Smooth muscle cell (in vitro differentiated cells): ENCODE measurements around the gene NPHP4. TPM values are rescaled to one million over a fixed set of nuclear protein-coding genes. Genes with fewer than 3 reads are reported as not detected.

Experiments
- DNase-seq: peaks from one replicate; lab custom pipeline; 2025; ENCODE audit not compliant: unreplicated experiment; lab: John Stamatoyannopoulos, UW
- H2AFZ ChIP-seq: fragments of 200-600 bp; sonication (generic); 2 replicates; pipeline ENCODE4 v1.6.0; 2016; ENCODE audit warnings: antibody characterized with exemption, low read depth, mild to moderate bottlenecking
- H3F3A ChIP-seq: fragments of 200-600 bp; sonication (generic); 2 replicates; pipeline ENCODE4 v1.6.0; 2017; ENCODE audit warnings: antibody characterized with exemption, low read depth
- H3K27ac ChIP-seq: fragments of 200-600 bp; sonication (generic); 2 replicates; pipeline ENCODE4 v1.5.1; 2016; ENCODE audit warnings: low read depth, mild to moderate bottlenecking
- H3K27me3 ChIP-seq: fragments of 200-600 bp; sonication (generic); 2 replicates; pipeline ENCODE4 v1.6.1; 2016; ENCODE audit warnings: low read depth, mild to moderate bottlenecking
- H3K36me3 ChIP-seq: fragments of 200-600 bp; sonication (generic); 2 replicates; pipeline ENCODE4 v1.5.1; 2016; ENCODE audit warnings: low read depth
- H3K4me1 ChIP-seq: fragments of 200-600 bp; sonication (generic); 2 replicates; pipeline ENCODE4 v1.5.1; 2016; ENCODE audit warnings: low read depth
- H3K4me2 ChIP-seq: fragments of 200-600 bp; sonication (generic); 2 replicates; pipeline ENCODE4 v1.6.0; 2016; ENCODE audit warnings: mild to moderate bottlenecking
- H3K4me3 ChIP-seq: fragments of 200-600 bp; sonication (generic); 2 replicates; pipeline ENCODE4 v1.5.1; 2016; ENCODE audit warnings: mild to moderate bottlenecking
- H3K79me2 ChIP-seq: fragments of 200-600 bp; sonication (generic); 2 replicates; pipeline ENCODE4 v1.6.0; 2016; ENCODE audit warnings: low read depth, mild to moderate bottlenecking
- H3K9ac ChIP-seq: fragments of 200-600 bp; sonication (generic); 2 replicates; pipeline ENCODE4 v1.6.0; 2016; ENCODE audit warnings: low read depth
- H3K9me3 ChIP-seq: fragments of 200-600 bp; sonication (generic); replicated peaks from 2 replicates; pipeline ENCODE4 v1.5.1; 2016; ENCODE audit warnings: low read depth
- H4K20me1 ChIP-seq: fragments of 200-600 bp; sonication (generic); 2 replicates; pipeline ENCODE4 v1.6.0; 2016; ENCODE audit warnings: low read depth
- CTCF ChIP-seq: fragments of 200-600 bp; sonication (generic); IDR thresholded peaks from 2 replicates; pipeline ENCODE4 v1.5.1; 2017; ENCODE audit warnings: borderline replicate concordance, mild to moderate bottlenecking, antibody characterized with exemption; ENCODE audit not compliant: insufficient read depth, poor library complexity, severe bottlenecking
- WGBS: methylation state at CpG from one replicate; pipeline ENCODE4 v1.1.7; 2016; ENCODE audit warnings: low lambda C conversion rate; 5-methylcytosine and 5-hydroxymethylcytosine counted together
- polyA plus RNA-seq: library from polyadenylated mRNA; unstranded; fragments of >200 nt; fragmentation: Nextera tagmentation; extraction: Ambion mirVana; gene quantifications from 2 replicates; pipeline ENCODE4 v1.2.1, GENCODE V29; 2016
- total RNA-seq: library from RNA; depleted of rRNA; stranded (reverse); fragments of >200 nt; gene quantifications from 2 replicates; pipeline ENCODE4 v1.2.3, GENCODE V29; 2014

NPHP4 gene
- total and polyA plus RNA-seq, 2 experiments from 2014 or later, result 5.4 to 8.4 TPM

DNA sequence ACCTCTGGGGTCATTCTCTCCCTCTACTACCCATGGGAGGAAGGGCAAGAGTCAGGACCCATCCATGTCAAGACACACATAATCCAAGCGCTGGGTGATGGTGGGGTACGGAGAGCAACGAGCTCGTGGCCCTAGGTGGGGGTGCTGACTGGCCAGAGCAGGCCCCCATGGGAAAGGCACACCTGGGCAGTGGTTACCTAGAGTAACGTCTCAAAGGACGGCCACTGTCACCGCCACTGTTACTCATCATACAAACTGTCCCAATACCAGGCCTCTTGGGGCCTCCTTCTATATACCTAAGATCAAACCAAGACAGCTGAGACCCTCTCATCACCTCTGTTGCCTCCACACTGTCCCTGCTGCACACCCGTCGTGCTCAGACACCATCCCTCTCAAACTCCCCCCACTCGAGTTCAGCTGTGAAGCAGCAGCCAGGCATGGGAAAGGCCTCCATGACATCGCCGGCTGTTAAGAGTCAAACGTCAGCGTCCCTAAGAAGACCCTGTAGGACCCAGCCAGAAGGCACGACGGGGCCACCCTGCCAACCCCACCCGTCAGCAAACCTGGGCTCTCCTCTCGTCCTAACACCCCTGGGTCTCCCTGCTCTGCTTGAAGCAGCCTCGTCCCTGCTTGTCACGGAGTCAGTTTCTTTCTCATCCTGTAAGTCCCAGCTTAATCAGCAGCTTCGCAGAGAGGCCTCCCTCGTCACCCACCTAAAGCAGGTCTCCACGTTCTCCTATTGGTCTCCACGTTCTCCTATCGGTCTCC, 15.3 kb downstream of the NPHP4 start:
- Histone ChIP-seq H2AFZ (no peak overlapping the region), H3K79me2 (no peaks in the 10 kb centered on the region), H3K4me3 (no peak overlapping the region), H3K4me2 (no peak overlapping the region), H3K9ac (no peak overlapping the region), H3K27ac (no peak overlapping the region), H4K20me1 (peaks cover 15% of the 10 kb centered on the region), H3K27me3 (no peaks in the 10 kb centered on the region), H3K36me3 (no peaks in the 10 kb centered on the region), H3F3A (peaks cover 10% of the 10 kb centered on the region), H3K4me1 (peaks cover 9% of the 10 kb centered on the region), H3K9me3 (no peaks in the 10 kb centered on the region)
- DNase-seq, result no peak
- no peak for TF ChIP-seq CTCF
- 96% methylated on average over 25 of the region's 25 CpGs for WGBS

GRCh38 chr1:5976231-5976630, 16.0 kb downstream of the NPHP4 start:
- Histone ChIP-seq H4K20me1 (peaks cover 22% of the 10 kb centered on the region), H3K27me3 (no peaks in the 10 kb centered on the region), H3F3A (peaks cover 8% of the 10 kb centered on the region), H3K4me2 (no peak overlapping the region), H2AFZ (no peak overlapping the region), H3K27ac (no peak overlapping the region), H3K79me2 (no peaks in the 10 kb centered on the region), H3K9me3 (no peaks in the 10 kb centered on the region), H3K36me3 (no peaks in the 10 kb centered on the region), H3K4me1 (peaks cover 5% of the 10 kb centered on the region), H3K9ac (no peak overlapping the region), H3K4me3 (no peak overlapping the region)
- no peak for DNase-seq
- 98% methylated on average over 16 of the region's 16 CpGs for WGBS
- TF ChIP-seq CTCF, result no peak

- H3K27me3 ChIP-seq, result no peaks in the 10 kb centered on the region
- H2AFZ ChIP-seq, result no peak overlapping the region
- peaks cover 30% of the 10 kb centered on the region for H4K20me1 ChIP-seq
- WGBS, result 89% methylated on average over 17 of the region's 17 CpGs
- peak; percentile 54 for TF ChIP-seq CTCF
- H3F3A ChIP-seq, result peaks cover 2% of the 10 kb centered on the region
- H3K79me2 ChIP-seq, result no peaks in the 10 kb centered on the region
- H3K4me3 ChIP-seq, result no peak overlapping the region
- no peaks in the 10 kb centered on the region for H3K36me3 ChIP-seq
- no peak overlapping the region for H3K9ac ChIP-seq
- H3K9me3 ChIP-seq, result no peaks in the 10 kb centered on the region
- no peak for DNase-seq
- H3K27ac ChIP-seq, result no peak overlapping the region
- H3K4me1 ChIP-seq, result no peaks in the 10 kb centered on the region
- H3K4me2 ChIP-seq, result no peak overlapping the region
Measured at GRCh38 chr1:5975133-5975880, 16.9 kb downstream of the NPHP4 start.
